ENCODE measurements around the gene ZNRF1.
"Not testable (repeated sequence)": the region's sequence is repeated elsewhere in the genome, so short reads cannot be mapped to it uniquely, and the experiment has no call there.

Gene ZNRF1

GRCh38 chr16:74998481-74999218 lies at the start of gene ZNRF1:
ZNRF1 (plus strand) TSS chr16:74999024; CDS start chr16:74999672, 648 bp downstream.
- intact Hi-C loops (cut with DNase I) = loop anchor here (2.0 kb wide), 1 partner anchor 112 kb away; no protein-coding TSS in a partner anchor
- DNase-seq = peak; percentile 52 to 90 (median 80)

GRCh38 chr16:74949309-74949708 lies 49.5 kb upstream of the ZNRF1 start:
- DNase-seq = no peak
- intact Hi-C loops (cut with DNase I) = no loop called here

GRCh38 chr16:74950511-74950910 lies 48.3 kb upstream of the ZNRF1 start:
- DNase-seq = peak in 1 of 42 donors; percentile 3
- intact Hi-C loops (cut with DNase I) = no loop called here

- intact Hi-C loops (cut with DNase I) = no loop called here
- peak in 1 of 42 donors; percentile 5 for DNase-seq
These were observed 47.6 kb upstream of the ZNRF1 start for GRCh38 chr16:74951206-74951605.

- intact Hi-C loops (cut with DNase I) = no loop called here
- DNase-seq = no peak
These were observed 47.1 kb upstream of the ZNRF1 start for GRCh38 chr16:74951681-74952080.

GRCh38 chr16:74954763-74955162 lies 44.1 kb upstream of the ZNRF1 start:
- intact Hi-C loops (cut with DNase I) = no loop called here
- DNase-seq = peak in 35 of 42 donors; percentile 12 to 75 (median 36)

GRCh38 chr16:74973304-74973703 lies 25.5 kb upstream of the ZNRF1 start:
- intact Hi-C loops (cut with DNase I) = no loop called here
- no peak for DNase-seq

GRCh38 chr16:74975591-74975990 lies 23.2 kb upstream of the ZNRF1 start:
- intact Hi-C loops (cut with DNase I) = no loop called here

GRCh38 chr16:74982256-74982655 lies 16.6 kb upstream of the ZNRF1 start:
- no peak for DNase-seq
- intact Hi-C loops (cut with DNase I) = no loop called here

More at GRCh38 chr16:74975591-74975990, 23.2 kb upstream of the ZNRF1 start:
- no peak for DNase-seq

GRCh38 chr16:74984194-74984528 lies 14.7 kb upstream of the ZNRF1 start:
- intact Hi-C loops (cut with DNase I) = no loop called here

GRCh38 chr16:74984529-74985296 lies 14.1 kb upstream of the ZNRF1 start, which contains the start of gene WDR59:
WDR59 (minus strand) TSS chr16:74985123; CDS start chr16:74985017, 106 bp downstream.
- peak; percentile 98 to 100 (median 99) for DNase-seq
- intact Hi-C loops (cut with DNase I) = no loop called here

More at GRCh38 chr16:74984194-74984528, 14.7 kb upstream of the ZNRF1 start:
- DNase-seq = no peak

- intact Hi-C loops (cut with DNase I) = no loop called here
- no peak for DNase-seq
These were observed 11.7 kb upstream of the ZNRF1 start for GRCh38 chr16:74987027-74987681.

GRCh38 chr16:74989864-74990263 lies 9.0 kb upstream of the ZNRF1 start:
- intact Hi-C loops (cut with DNase I); DNase-seq: not testable (repeated sequence)

- intact Hi-C loops (cut with DNase I) = no loop called here
These were observed 8.0 kb upstream of the ZNRF1 start for GRCh38 chr16:74990832-74991231.

GRCh38 chr16:74991268-74991592 lies 7.6 kb upstream of the ZNRF1 start:
- intact Hi-C loops (cut with DNase I) = no loop called here
- no peak for DNase-seq

More at GRCh38 chr16:74990832-74991231, 8.0 kb upstream of the ZNRF1 start:
- DNase-seq = no peak

GRCh38 chr16:74991593-74992403 lies 7.0 kb upstream of the ZNRF1 start:
- peak in 1 of 42 donors; percentile 24 for DNase-seq
- intact Hi-C loops (cut with DNase I) = no loop called here

GRCh38 chr16:74995986-74996385 lies 2.8 kb upstream of the ZNRF1 start:
- intact Hi-C loops (cut with DNase I) = no loop called here
- DNase-seq = no peak

GRCh38 chr16:74997042-74997491 lies 1.8 kb upstream of the ZNRF1 start:
- intact Hi-C loops (cut with DNase I) = no loop called here
- DNase-seq = no peak

GRCh38 chr16:74999219-74999608 lies 390 bp downstream of the ZNRF1 start:
- intact Hi-C loops (cut with DNase I) = loop anchor here (2.0 kb wide), 1 partner anchor 112 kb away; no protein-coding TSS in a partner anchor
- peak in 37 of 42 donors; percentile 19 to 77 (median 45) for DNase-seq
